Dedifferentiated amniotic fluid mesenchymal stem cell (primary cell): ENCODE results near the gene FANCD2.
"Not testable (repeated sequence)": the region's sequence is repeated elsewhere in the genome, so short reads cannot be mapped to it uniquely, and the experiment has no call there.

Source experiments
- DNase-seq: peaks from one replicate; pipeline ENCODE4 v3.0.0-alpha.2; 2016; ENCODE audit errors: extremely low spot score

Gene FANCD2

GRCh38 chr3:10026084-10026890, at the start of gene FANCD2:
Gene FANCD2, plus strand, starts transcription at chr3:10026437. Its CDS starts 2,221 bp downstream, at chr3:10028658.
- peak; percentile 77 for DNase-seq

- DNase-seq: peak; percentile 95
Observed at GRCh38 chr3:9976721-9977709, 49.2 kb upstream of the FANCD2 start.

GRCh38 chr3:9978710-9979305, 47.4 kb upstream of the FANCD2 start:
- DNase-seq: no peak

- DNase-seq: no peak
Observed at GRCh38 chr3:9980251-9980650, 46.0 kb upstream of the FANCD2 start.

GRCh38 chr3:9986230-9986725, 40.0 kb upstream of the FANCD2 start:
- no peak for DNase-seq

GRCh38 chr3:9994086-9994844, 32.0 kb upstream of the FANCD2 start:
- DNase-seq: peak; percentile 31

GRCh38 chr3:10000686-10001085, 25.6 kb upstream of the FANCD2 start:
- DNase-seq: no peak

GRCh38 chr3:10002951-10003350, 23.3 kb upstream of the FANCD2 start:
- DNase-seq: no peak

GRCh38 chr3:10004506-10004905, 21.7 kb upstream of the FANCD2 start:
- no peak for DNase-seq

GRCh38 chr3:10004960-10005564, 21.2 kb upstream of the FANCD2 start:
- no peak for DNase-seq

- DNase-seq: no peak
Observed at GRCh38 chr3:10006048-10006761, 20.0 kb upstream of the FANCD2 start.

GRCh38 chr3:10006762-10007090, 19.5 kb upstream of the FANCD2 start:
- no peak for DNase-seq

GRCh38 chr3:10007126-10007782, 19.0 kb upstream of the FANCD2 start:
- DNase-seq: no peak

- not testable (repeated sequence) for DNase-seq
Observed at GRCh38 chr3:10008216-10008587, 18.0 kb upstream of the FANCD2 start.

GRCh38 chr3:10008588-10009344, 17.5 kb upstream of the FANCD2 start:
- DNase-seq: peak; percentile 71

GRCh38 chr3:10010421-10010877, 15.8 kb upstream of the FANCD2 start:
- DNase-seq: no peak

GRCh38 chr3:10010878-10011465, 15.3 kb upstream of the FANCD2 start:
- DNase-seq: peak; percentile 77

GRCh38 chr3:10011631-10012030, 14.6 kb upstream of the FANCD2 start:
- DNase-seq: no peak

GRCh38 chr3:10012106-10012505, 14.1 kb upstream of the FANCD2 start:
- no peak for DNase-seq
